ENCODE results near the gene CAMK1D.
"Not testable (repeated sequence)": the region's sequence is repeated elsewhere in the genome, so short reads cannot be mapped to it uniquely, and the experiment has no call there.

The CAMK1D gene

GRCh38 chr10:12801214-12802087 is 452.1 kb downstream of the CAMK1D start:
- no peak for DNase-seq

GRCh38 chr10:12803776-12804175 is 454.4 kb downstream of the CAMK1D start:
- no peak for DNase-seq

- DNase-seq = no peak
Measured at GRCh38 chr10:12806228-12807095, 457.1 kb downstream of the CAMK1D start.

GRCh38 chr10:12807096-12807755 is 457.9 kb downstream of the CAMK1D start:
- DNase-seq = no peak

- no peak for DNase-seq
Measured at GRCh38 chr10:12808014-12808613, 458.8 kb downstream of the CAMK1D start.

GRCh38 chr10:12810046-12810445 is 460.7 kb downstream of the CAMK1D start:
- DNase-seq = not testable (repeated sequence)

- no peak for DNase-seq
Measured at GRCh38 chr10:12811826-12812225, 462.5 kb downstream of the CAMK1D start.

- DNase-seq = no peak
Measured at GRCh38 chr10:12812571-12812970, 463.2 kb downstream of the CAMK1D start.

- no peak for DNase-seq
Measured at GRCh38 chr10:12814166-12814565, 464.8 kb downstream of the CAMK1D start.

GRCh38 chr10:12819071-12819470 is 469.7 kb downstream of the CAMK1D start:
- DNase-seq = no peak

- no peak for DNase-seq
Measured at GRCh38 chr10:12819656-12820055, 470.3 kb downstream of the CAMK1D start.

- DNase-seq = no peak
Measured at GRCh38 chr10:12822126-12822892, 473.0 kb downstream of the CAMK1D start.

- no peak for DNase-seq
Measured at GRCh38 chr10:12822893-12823170, 473.5 kb downstream of the CAMK1D start.

GRCh38 chr10:12823328-12823727 is 474.0 kb downstream of the CAMK1D start:
- DNase-seq = no peak

GRCh38 chr10:12825260-12825849 is 476.0 kb downstream of the CAMK1D start:
- DNase-seq = no peak

- no peak for DNase-seq
Measured at GRCh38 chr10:12826800-12827372, 477.5 kb downstream of the CAMK1D start.

- DNase-seq = no peak
Measured at GRCh38 chr10:12828736-12829135, 479.4 kb downstream of the CAMK1D start.

GRCh38 chr10:12829831-12830390 is 480.6 kb downstream of the CAMK1D start:
- DNase-seq = no peak

- no peak for DNase-seq
Measured at GRCh38 chr10:12832096-12832495, 482.7 kb downstream of the CAMK1D start.

GRCh38 chr10:12833451-12833850 is 484.1 kb downstream of the CAMK1D start:
- no peak for DNase-seq

- DNase-seq = no peak
Measured at GRCh38 chr10:12834116-12834665, 484.8 kb downstream of the CAMK1D start.

Measured in effector CD8-positive, alpha-beta T cell (primary cell).